ENCODE results near the gene KIFC3.
A peak's percentile ranks its signal among the peaks of the same experiment; 100 is the strongest.
"Not testable (repeated sequence)": the region's sequence is repeated elsewhere in the genome, so short reads cannot be mapped to it uniquely, and the experiment has no call there.

KIFC3 gene

GRCh38 chr16:57825298-57826044 lies 23.2 kb upstream of the KIFC3 start:
- no peak for DNase-seq (ENCODE audit: low read depth in 2 of 2)

GRCh38 chr16:57824888-57825287 lies 22.6 kb upstream of the KIFC3 start:
- DNase-seq (ENCODE audit: low read depth in 2 of 2) = no peak

- no peak for DNase-seq (ENCODE audit: low read depth in 2 of 2)
Measured at GRCh38 chr16:57823836-57824235, 21.5 kb upstream of the KIFC3 start.

- no peak for DNase-seq (ENCODE audit: low read depth in 2 of 2)
Measured at GRCh38 chr16:57822856-57823255, 20.6 kb upstream of the KIFC3 start.

- DNase-seq (ENCODE audit: low read depth in 2 of 2) = no peak
Measured at GRCh38 chr16:57822018-57822553, 19.8 kb upstream of the KIFC3 start.

GRCh38 chr16:57821149-57821971 lies 19.1 kb upstream of the KIFC3 start:
- no peak for DNase-seq (ENCODE audit: low read depth in 2 of 2)

- no peak for DNase-seq (ENCODE audit: low read depth in 2 of 2)
Measured at GRCh38 chr16:57818377-57819064, 16.2 kb upstream of the KIFC3 start.

DNA sequence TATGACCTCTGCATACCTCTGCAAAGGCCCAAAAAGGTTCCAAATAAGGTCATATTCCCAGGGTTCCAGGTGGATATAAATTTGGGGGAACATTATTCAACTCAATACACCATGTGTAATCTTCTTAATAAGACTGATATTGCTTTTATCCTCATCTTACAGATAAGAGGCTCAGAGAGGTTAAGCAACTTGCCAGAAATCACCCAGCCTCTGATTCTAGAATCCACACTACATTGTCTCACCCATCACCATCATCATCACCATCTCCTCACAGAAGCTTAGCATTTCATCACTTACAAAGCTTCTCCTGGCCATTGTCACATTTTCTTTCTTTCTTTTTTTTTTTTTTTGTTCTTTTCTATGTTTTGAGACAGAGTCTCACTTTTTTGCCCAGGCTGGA lies 15.4 kb upstream of the KIFC3 start:
- no peak for DNase-seq (ENCODE audit: low read depth in 2 of 2)

DNA sequence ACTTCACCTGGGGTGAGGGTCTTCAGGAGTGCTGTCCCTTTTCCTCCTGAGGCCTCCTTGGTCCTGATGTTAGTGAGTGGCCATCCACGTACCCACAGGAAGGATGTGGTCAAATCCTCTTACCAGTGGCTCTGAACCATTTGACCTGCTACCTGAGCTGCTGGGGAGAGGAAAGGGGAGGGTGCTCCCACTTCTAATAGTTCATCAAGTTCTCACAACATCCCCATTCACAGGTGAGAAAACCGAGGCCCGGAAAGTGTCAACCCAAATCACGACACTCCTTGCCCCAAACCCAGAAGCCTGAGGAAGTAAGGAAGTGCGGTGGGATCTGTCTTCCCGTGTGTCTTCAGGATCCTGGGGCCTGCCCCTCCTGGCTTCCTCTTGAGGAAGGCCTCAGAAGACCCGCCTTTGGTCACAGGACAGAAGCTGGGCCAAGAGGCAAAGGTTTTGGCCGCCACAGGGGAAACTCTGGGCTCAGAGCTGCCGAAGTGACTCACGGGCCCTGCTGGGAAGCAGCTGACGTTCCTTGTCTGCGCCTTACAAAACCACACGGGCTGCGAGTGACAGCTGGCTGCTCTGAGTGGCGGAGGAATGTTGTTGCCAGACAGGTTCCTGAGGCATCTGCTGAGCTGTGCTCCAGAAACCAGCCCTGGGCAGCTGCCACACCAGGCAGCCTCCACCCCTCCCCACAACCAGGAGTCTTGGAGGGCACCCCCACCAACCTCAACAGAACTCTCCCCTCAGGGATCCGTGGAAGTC lies 13.9 kb upstream of the KIFC3 start:
- peak; percentile 13 to 26 for DNase-seq (ENCODE audit: low read depth in 2 of 2)

DNA sequence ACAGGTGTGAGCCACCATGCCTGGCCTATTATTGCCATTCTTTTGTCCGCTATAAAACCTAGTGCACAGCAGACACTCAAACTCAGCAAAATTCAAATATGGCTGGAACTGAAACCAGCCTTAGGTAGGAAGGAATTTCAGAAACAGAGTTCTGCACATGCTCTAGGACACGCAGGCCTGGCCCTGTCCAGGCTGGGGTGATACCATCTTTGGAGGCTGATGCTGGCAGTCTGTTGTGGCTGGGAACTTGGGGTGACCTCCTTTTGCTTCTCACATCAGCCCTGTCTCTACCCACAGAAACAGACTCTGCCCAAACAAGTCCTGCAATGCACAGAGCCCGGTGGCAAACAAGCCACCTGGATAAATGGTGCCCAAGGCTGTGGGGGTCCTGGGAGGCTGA lies 12.6 kb upstream of the KIFC3 start:
- no peak for DNase-seq (ENCODE audit: low read depth in 2 of 2)

DNA sequence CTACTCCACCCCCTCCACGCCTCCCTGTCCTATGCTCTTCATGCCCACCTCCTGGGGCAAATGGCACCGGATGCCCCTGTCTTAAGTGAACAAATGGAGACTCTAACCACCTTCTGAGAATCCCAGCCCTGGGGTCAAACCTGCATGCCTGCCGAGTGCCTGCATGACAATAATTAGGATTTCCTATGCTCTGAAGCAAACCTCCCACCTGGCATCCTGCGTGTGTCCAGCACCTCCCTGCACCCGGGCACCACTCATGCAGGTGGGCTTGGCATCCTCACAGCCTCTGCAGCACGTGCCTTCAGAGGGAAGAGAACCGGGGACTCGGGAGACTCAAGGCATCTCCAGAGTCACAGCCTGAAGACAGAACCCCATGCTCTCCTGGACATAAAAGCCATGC lies 11.2 kb upstream of the KIFC3 start:
- no peak for DNase-seq (ENCODE audit: low read depth in 2 of 2)

DNA sequence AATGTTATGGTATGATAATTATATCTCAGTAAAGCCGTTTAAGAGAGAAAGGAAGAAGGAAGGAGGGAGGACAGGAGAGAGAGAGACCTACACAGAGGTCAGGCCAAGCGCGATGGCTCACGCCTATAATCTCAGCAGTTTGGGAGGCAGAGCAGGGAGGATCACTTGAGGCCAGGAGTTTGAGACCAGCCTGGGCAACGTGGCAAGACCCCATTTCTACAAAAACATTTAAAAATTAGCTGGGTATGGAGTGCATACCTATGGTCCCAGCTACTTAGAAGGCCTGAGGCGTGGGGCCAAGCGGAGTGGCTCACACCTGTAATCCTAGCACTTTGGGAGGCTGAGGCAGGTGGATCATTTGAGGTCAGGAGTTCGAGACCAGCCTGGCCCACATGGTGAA lies 9.0 kb upstream of the KIFC3 start:
- DNase-seq (ENCODE audit: low read depth in 2 of 2) = not testable (repeated sequence)

DNA sequence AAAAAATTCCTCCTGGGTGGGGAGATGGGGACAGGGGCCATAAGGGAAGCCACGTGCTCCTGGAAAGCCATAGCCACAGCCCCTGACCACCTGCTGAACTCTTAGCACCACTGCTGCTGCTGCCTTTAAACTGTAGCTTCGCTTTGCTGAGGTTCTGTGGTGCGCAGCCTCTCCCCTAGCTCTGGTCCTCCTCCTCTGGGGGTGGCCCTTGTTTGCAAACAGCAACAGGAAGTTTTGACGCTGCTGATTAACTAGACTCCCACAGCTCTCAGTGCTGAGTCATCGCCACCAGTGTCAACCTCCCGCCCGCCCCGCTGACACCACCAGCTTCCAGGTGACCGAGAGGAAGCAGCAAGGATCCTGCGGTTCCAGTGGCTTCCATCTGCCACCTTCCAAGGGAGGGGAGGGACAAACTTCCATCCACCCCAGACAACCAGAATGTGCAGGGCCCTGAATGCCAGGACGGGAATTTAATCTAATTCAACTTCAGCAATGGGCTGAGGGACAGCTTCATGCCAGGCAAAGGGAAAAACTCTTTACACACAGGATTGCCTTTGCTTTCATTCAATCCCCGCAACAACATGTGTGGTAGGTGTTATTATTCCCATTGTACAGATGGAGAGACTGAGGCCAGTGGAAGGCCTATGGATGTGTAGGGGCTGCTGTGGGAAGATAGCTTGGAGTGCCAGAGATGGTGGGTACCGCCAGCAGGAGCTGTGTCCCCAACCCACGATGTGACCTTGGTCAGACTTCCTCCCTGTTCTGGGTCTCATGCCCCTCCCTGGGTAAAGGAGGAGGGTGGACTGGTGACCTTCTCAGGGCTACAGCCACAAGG lies 8.1 kb upstream of the KIFC3 start:
- peak; percentile 71 to 75 for DNase-seq (ENCODE audit: low read depth in 2 of 2)

DNA sequence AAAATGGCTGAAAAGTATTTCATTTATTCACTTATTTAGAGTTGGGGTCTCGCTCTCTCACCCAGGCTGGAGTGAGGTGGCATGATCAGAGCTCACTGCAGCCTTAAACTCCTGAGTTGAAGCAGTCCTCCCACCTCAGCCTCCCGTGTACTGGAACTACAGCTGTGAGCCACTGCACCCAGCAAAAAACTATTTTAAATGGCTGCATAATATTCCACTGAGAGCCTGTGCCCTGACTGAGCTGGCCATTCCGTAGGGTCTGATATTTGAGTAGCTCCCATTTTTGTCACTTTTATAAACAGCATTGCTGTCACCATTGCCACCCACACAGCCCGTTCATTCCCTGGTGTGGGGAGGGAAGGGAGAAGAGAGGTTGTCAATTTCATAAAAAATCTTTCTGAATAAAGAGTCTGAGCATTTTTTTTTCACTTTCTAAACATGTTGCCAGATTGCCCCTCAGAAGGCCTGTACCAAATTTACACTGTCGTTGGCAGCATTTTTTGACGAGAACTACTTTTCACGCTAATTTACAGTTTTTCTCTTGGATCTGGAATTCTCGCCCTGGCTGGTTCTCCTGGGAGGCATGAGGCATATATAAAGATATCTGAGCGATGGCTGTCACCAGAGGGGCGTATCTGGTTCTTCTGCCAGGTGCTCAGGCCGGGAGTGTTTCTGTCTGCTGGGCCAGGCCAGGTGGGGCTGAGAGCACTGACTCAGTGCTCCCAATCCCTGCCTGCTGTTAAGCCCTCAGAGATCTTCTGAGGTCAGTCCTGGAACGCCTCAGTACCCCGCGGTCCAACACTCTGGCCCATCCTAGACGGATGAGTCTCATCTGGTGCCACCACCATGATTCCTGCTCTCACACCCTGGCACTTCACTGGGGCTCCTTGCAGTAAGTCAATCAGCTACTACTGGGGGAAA lies 7.2 kb upstream of the KIFC3 start:
- DNase-seq (ENCODE audit: low read depth in 2 of 2) = no peak

DNA sequence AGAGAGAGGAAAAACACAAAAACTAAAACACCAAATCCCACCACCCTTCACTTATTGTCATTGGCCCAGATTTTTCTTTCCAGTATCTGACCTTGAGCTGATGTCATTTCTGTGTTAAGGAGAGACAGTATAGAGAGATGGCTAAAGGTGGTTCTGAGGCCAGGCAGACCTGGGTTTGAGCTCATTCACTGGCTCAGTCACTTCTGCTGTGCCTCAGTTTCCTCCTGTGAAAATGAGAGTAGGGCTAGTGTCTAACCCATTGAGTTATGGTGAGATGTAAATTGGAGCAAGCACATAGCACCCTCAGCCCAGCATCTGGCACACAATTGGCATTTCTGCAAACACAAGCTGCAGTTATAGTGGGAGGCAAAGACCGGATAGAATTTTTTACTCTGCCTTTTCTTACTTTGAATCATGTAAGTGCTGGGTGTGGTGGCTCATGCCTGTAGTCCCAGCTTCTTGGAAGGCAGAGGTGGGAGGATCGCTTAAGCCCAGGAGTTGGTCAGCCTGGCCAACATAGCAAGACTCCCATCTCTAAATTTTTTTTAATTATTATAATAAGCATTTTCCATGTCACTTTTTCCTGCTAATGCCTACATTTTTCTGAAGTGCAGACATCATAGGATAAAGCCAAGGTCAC lies 6.4 kb upstream of the KIFC3 start:
- no peak for DNase-seq (ENCODE audit: low read depth in 2 of 2)

- peak; percentile 33 to 34 for DNase-seq (ENCODE audit: low read depth in 2 of 2)
Measured at GRCh38 chr16:57807968-57808528, 5.8 kb upstream of the KIFC3 start.

DNA sequence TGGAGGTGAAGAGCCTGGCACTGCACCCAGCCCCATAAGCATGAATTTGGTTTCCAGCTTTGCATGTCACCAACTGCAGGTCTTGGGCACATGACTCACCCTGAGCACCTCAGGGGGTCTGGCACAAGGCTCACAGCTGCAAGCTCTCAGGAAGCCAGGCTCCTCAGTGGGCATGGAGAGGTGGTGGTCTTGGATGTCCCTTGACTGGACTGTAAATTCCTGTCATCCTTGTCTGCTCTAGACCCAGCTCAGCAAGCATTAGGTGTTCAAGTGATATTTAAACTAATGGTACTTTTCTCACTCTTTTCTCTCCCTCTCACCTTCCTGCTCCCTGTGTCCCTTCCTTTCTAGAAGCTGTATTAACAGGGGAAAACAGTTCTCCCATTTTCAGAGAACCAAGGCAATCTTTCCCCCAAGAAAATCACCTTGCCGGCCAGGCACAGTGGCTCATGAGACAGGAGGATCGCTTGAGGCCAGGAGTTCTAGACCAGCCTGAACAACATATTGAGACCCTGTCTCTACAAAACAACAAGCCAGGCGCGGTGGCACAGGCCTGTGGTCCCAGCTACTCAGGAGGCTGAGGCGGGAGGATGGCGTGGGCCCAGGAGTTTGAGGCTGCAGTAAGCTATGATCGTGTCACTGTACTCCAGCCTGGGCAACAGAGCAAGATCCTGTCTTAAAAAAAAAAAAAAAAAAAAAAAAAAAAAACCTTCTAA lies 5.1 kb upstream of the KIFC3 start:
- no peak for DNase-seq (ENCODE audit: low read depth in 2 of 2)

GRCh38 chr16:57805176-57805575 lies 2.9 kb upstream of the KIFC3 start:
- no peak for DNase-seq (ENCODE audit: low read depth in 2 of 2)
